Measurements from ENCODE around the gene CHD9.
"Not testable (repeated sequence)": the region's sequence is repeated elsewhere in the genome, so short reads cannot be mapped to it uniquely, and the experiment has no call there.

Gene CHD9

GRCh38 chr16:53211253-53211652, 156.5 kb downstream of the CHD9 start:
- DNase-seq, result no peak

- DNase-seq, result no peak
Measured at GRCh38 chr16:53212893-53213223, 158.1 kb downstream of the CHD9 start.

GRCh38 chr16:53213542-53213941, 158.8 kb downstream of the CHD9 start:
- DNase-seq, result no peak

DNA sequence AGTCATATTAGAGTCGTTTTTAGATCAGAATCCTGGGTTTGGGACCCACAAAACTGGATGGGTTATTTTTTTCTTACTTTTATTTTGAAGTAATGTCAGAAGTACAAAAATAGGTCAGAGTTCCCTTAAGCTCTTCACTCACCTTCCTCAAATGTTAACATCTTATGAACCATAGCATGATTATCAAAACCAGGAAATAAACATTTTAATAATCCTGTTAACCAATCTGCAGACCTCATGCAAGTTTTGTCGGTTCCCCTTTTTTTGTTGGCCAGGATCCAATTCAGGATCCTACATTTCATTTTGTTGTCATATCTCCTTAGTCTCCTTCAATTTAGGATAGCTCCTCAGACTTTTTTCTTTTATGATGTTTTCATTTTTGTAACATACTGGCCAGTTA, 162.0 kb downstream of the CHD9 start:
- DNase-seq, result no peak

- no peak for DNase-seq
Measured at GRCh38 chr16:53219371-53219770, 164.6 kb downstream of the CHD9 start.

- DNase-seq, result no peak
Measured at GRCh38 chr16:53219795-53220454, 165.1 kb downstream of the CHD9 start.

GRCh38 chr16:53220585-53220984, 165.8 kb downstream of the CHD9 start:
- DNase-seq, result no peak

DNA sequence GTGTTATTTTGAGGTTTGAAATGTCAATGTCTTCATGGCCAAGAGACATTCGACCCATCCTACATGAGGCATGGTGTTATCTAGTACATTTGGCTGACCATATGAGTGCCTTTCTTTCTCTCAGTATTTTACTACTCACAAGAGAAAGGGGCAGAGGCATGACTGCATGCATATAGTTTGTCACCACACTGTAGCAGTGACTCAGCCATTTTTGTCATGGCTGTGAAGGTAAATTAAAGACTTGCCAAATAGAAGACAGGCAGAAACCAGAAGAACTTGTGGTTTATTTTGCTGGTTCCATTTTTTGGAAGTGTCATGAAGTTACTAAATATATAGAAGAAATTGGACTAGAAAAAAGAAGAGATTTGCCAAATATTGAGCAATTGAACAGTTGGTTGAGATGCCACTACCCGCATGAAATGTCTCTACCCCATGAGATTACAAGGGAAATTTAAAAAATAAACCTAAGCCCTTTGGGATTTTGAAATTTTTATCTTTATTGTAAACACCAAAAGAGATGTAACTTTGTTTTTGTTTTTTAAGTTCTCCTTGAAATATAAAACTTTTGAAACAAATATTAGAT, 170.3 kb downstream of the CHD9 start:
- DNase-seq, result no peak

DNA sequence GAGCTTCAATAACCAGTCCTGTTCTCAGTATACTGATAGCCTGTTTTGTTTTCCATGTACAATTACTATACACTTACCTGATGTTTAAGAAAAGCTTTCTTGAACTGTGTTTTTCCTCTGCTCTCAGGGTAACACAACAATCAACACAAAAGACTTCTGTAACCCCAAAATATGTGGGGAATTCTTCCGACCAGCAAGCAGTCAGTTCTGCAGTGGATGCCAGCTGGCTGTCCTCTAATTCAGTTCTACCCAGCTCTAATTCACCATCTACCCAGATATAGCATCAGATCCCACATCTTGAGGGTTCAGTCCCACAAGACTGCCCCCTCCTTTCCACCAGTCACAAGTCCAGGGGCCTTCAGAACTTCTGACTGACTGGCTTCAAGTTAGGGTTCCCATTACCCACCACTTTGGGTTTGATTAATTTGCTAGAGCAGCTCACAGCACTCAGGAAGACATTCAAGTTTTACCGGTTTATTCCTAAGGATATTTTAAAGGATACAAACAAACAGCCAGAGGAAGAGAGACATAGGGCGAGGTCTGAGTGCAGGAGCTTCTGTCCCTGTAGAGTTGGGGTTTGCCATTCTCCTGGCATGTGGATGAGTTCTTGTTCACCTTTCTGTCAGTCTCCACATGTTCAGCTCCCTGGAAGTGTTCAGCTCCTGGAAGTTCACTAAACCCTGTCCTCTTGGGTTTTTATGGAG, 178.2 kb downstream of the CHD9 start:
- DNase-seq, result no peak

DNA sequence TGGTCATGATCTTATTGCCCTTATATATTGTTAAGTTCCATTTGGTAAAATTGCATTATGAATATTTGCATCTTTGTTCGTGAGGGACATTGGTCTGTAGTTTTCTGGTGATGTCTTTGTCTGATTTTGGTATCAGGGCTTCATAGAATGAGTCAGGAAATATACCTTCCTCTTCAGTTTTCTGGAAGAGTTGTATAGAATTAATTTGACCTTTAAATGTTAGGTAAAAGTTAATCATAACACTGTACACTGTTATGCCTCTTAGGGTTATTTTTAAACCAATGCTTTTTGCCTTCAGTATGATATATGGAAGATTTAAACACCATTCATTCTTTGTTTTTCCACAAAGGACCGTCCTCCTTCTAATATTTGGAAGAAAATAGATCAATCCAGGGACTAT, 180.0 kb downstream of the CHD9 start:
- DNase-seq, result no peak

GRCh38 chr16:53235851-53236250, 181.1 kb downstream of the CHD9 start:
- no peak for DNase-seq

DNA sequence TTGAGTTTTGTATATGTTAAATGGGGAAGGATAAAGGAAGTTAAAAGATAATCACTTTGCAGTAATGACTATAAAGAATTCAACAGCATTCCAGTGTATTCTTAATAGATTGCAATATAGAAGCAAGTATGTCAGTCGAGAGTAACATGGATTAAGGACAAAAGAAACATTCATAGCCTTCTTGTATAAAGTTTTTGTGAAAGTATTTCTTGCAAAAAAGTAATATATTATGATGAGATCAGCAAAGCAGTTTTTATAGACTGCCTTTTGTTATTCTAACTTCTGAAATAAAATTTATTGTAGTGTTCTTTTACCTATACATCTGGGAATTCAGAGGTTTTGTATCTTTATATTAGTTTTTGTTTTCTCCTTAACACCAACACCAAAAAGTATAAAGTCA, 194.5 kb downstream of the CHD9 start:
- DNase-seq, result no peak

DNA sequence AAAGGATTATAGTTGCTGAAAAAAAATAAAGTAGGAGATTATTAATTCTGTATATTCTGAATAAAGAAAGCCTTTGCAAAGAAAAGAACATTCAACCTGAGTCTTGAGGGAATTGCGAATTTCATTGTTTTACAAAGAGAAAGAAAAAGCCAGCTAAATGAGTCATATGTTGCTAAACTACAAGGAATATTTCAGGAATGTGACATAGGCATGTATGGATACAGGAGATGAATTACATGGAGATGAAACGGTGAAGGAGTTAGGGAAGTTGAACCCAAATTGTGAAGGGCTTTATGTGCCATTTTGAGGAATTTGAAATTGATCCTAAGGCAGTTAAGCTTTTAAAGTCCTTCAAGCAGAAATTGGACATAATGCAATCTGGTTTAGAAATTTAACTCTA, 202.2 kb downstream of the CHD9 start:
- no peak for DNase-seq

DNA sequence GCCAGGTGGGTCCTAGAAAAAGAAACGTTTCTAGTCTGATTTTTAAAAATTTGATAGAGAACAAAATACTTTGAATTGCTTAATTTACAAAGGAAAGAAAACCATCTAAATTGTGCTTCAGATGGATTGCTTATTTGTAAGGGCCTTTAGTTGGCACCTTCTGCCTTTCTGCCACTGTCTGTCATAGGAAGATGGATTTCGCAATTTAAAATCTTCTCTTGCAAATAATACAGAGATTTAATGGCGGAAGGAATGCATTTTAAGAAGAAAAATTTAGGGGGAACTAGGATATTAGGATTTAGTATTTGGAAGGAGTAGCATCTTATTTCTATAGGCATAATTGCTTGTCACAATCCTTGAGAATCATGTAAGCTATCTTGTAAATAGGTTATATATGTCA, 204.0 kb downstream of the CHD9 start:
- DNase-seq, result no peak

DNA sequence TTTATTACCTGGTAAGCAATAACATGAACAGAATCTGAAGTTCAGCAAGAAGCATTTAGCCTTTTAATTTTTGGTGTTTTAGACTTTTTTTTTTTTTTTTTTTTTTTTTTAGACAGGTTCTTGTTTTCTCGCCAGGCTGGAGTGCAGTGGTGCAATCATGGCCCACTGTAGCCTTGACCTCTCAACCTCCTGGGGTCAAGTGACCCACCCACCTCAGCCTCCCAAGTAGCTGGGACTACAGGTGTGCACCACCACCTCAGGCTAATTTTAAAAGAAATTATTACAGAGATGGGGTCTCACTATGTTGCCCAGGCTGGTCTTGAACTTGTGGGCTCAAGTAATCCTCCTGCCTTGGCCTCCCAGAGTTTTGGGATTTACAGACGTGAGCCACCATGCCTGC, 206.5 kb downstream of the CHD9 start:
- DNase-seq, result no peak

DNA sequence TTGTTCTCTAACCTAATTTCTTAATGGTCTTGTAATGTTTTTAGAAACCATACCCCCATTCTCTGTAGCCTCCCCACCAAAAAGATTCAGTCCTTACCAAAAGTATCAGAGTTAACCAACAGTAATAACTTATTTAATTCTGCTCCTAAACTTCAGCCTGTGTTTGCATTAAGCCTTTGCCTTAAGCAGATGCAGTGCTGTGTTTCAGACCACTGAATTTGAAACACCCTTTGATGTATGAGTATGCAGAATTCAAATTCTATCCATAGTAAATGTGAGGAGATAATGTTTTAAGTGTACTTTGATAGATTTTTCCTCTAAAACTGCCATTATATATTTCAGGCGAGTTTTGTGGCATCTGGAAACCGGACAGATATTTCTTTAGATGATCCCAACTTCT, 207.9 kb downstream of the CHD9 start:
- no peak for DNase-seq

DNA sequence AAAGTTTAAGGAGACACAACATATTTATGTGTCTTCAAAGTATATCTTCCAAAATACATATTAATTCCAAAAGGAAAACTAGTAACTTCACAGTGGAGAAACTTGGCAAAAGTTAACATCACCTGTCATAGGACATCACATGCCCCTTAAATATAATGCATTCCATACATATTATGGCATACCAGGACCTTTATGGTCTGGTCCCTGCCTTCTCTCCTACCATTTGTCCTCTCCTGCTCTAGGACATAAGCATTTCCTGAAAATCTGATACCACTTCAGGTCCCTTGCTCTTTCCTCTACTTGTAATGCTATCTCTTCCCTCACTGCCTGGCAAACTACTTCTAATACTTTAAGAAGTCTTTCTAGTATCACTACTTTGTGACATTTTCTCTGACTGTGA, 211.4 kb downstream of the CHD9 start:
- DNase-seq, result no peak

- not testable (repeated sequence) for DNase-seq
Measured at GRCh38 chr16:53278498-53278897, 223.7 kb downstream of the CHD9 start.

GRCh38 chr16:53281280-53281679, 226.5 kb downstream of the CHD9 start:
- DNase-seq, result no peak

GRCh38 chr16:53281859-53282258, 227.1 kb downstream of the CHD9 start:
- DNase-seq, result no peak

- DNase-seq, result no peak
Measured at GRCh38 chr16:53282328-53282727, 227.5 kb downstream of the CHD9 start.

DNA sequence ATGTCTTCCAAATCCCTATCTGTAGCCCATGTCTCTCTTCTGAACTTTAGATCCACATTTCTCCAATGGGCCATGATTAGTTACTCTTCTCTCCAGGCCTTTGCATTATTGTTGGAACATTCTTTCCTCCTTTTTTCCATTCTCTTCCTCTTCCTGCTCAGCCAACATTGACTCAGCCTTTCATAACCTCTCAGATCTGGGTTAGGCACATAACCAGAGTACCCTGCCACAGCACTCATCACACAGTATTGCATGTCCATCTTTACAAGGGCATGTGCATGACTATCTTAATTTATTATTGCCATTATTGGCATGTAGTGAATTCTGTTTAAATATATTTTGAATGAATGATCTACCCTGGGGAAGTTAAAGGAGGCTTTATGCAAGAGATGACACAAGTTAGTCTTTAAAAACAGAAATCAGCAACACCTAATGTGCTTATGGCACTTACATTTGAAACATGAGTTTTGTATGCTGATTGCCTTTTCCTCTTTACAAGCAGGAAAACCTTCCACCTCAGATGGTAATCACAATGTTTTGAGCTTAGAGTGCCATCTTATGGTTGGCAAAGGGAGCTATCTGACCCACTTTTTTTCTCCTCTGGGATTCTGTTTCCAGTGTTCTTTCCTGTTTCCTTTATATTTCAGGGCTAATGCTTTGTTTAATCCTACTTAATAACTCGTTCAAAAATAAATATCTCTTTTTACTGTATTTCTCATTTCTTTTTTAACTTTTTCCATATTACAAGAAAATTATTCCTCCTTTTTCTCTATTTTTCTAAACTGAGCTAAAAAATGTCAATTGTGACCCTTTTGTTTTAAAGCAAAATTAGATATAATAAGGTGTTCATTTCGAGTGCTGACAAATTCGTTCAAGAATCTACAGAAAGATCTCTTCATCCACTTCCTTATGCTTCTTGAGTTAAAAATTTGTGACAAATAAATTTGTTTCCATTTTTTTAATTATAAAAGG, 228.5 kb downstream of the CHD9 start:
- DNase-seq, result peak; percentile 15

- no peak for DNase-seq
Measured at GRCh38 chr16:53285236-53285635, 230.4 kb downstream of the CHD9 start.

GRCh38 chr16:53290520-53290919, 235.7 kb downstream of the CHD9 start:
- DNase-seq, result no peak
